ENCODE results near the gene DCAF5.
"Not testable (repeated sequence)": the region's sequence is repeated elsewhere in the genome, so short reads cannot be mapped to it uniquely, and the experiment has no call there.

The DCAF5 gene

GRCh38 chr14:69152902-69153151, at the start of gene DCAF5:
TSS of gene DCAF5 (minus strand) at chr14:69153119. CDS start at chr14:69152978, 141 bp downstream.
- in situ Hi-C loops (cut with HindIII; ENCODE audit: low sequenced_read_pairs), result no loop called here
- no peak for DNase-seq (ENCODE audit: low read depth)
- peak within 1 kb of the TSS; percentile 89 for H3K4me3 ChIP-seq (ENCODE audit: low read depth, low read length)
- no peak for TF ChIP-seq CTCF (IDR thresholded peaks at IDR 0.05; ENCODE audit: low read depth, low read length, missing control alignments)

GRCh38 chr14:69199786-69200185, 46.9 kb upstream of the DCAF5 start:
- DNase-seq (ENCODE audit: low read depth), result no peak
- TF ChIP-seq CTCF (IDR thresholded peaks at IDR 0.05; ENCODE audit: low read depth, low read length, missing control alignments), result no peak
- in situ Hi-C loops (cut with HindIII; ENCODE audit: low sequenced_read_pairs), result no loop called here
- H3K4me3 ChIP-seq (ENCODE audit: low read depth, low read length), result no peak overlapping the region

GRCh38 chr14:69193721-69194120, 40.8 kb upstream of the DCAF5 start:
- no peak for DNase-seq (ENCODE audit: low read depth)
- in situ Hi-C loops (cut with HindIII; ENCODE audit: low sequenced_read_pairs), result no loop called here
- no peak for TF ChIP-seq CTCF (IDR thresholded peaks at IDR 0.05; ENCODE audit: low read depth, low read length, missing control alignments)
- H3K4me3 ChIP-seq (ENCODE audit: low read depth, low read length), result no peak overlapping the region

GRCh38 chr14:69191340-69192111, 38.6 kb upstream of the DCAF5 start, which contains the start of gene EXD2:
TSS of gene EXD2 (plus strand) at chr14:69191498. CDS start at chr14:69209471, 17,973 bp downstream.
- peak; percentile 42 for DNase-seq (ENCODE audit: low read depth)
- H3K4me3 ChIP-seq (ENCODE audit: low read depth, low read length), result peak within 1 kb of the TSS; percentile 89
- in situ Hi-C loops (cut with HindIII; ENCODE audit: low sequenced_read_pairs), result no loop called here
- TF ChIP-seq CTCF (IDR thresholded peaks at IDR 0.05; ENCODE audit: low read depth, low read length, missing control alignments), result no peak

- no peak overlapping the region for H3K4me3 ChIP-seq (ENCODE audit: low read depth, low read length)
- no peak for TF ChIP-seq CTCF (IDR thresholded peaks at IDR 0.05; ENCODE audit: low read depth, low read length, missing control alignments)
- no peak for DNase-seq (ENCODE audit: low read depth)
- in situ Hi-C loops (cut with HindIII; ENCODE audit: low sequenced_read_pairs), result no loop called here
These were observed 37.3 kb upstream of the DCAF5 start for GRCh38 chr14:69190191-69190590.

- in situ Hi-C loops (cut with HindIII; ENCODE audit: low sequenced_read_pairs), result no loop called here
- no peak for TF ChIP-seq CTCF (IDR thresholded peaks at IDR 0.05; ENCODE audit: low read depth, low read length, missing control alignments)
- no peak for DNase-seq (ENCODE audit: low read depth)
- no peak overlapping the region for H3K4me3 ChIP-seq (ENCODE audit: low read depth, low read length)
These were observed 30.8 kb upstream of the DCAF5 start for GRCh38 chr14:69183735-69184134.

- in situ Hi-C loops (cut with HindIII; ENCODE audit: low sequenced_read_pairs); H3K4me3 ChIP-seq (ENCODE audit: low read depth, low read length); DNase-seq (ENCODE audit: low read depth): not testable (repeated sequence)
These were observed 29.7 kb upstream of the DCAF5 start for GRCh38 chr14:69182580-69182979.

Data from astrocyte of the cerebellum (primary cell).